Daoy (cell line): Measurements from ENCODE around the gene ASPHD1. TPM values are rescaled to one million over a fixed set of nuclear protein-coding genes. Genes with fewer than 3 reads are reported as not detected.

Experiments
- DNase-seq: peaks from one replicate; pipeline ENCODE4 v3.0.0-alpha.2; 2015; ENCODE audit warnings: low read depth
- total RNA-seq: library from RNA; depleted of rRNA; stranded (reverse); fragments of >200 nt; shearing (Covaris generic); gene quantifications from 2 replicates; pipeline ENCODE4 v1.2.3, GENCODE V29; 2014; rRNA removed

Gene ASPHD1
- total RNA-seq, 1 experiment from 2014 or later = 2.2 TPM

- peak; percentile 96 for DNase-seq
Measured at GRCh38 chr16:29943846-29944799, 43.8 kb downstream of the ASPHD1 start.

- no peak for DNase-seq
Measured at GRCh38 chr16:29947897-29948296, 47.6 kb downstream of the ASPHD1 start.

GRCh38 chr16:29950806-29951461, 50.6 kb downstream of the ASPHD1 start:
- no peak for DNase-seq

- no peak for DNase-seq
Measured at GRCh38 chr16:29951625-29952365, 51.5 kb downstream of the ASPHD1 start.

Other genes with a start within 250 kb of the ASPHD1 start
- gene SPN, start 237.2 kb upstream of the ASPHD1 start, total RNA-seq = 0.40 and 0.89 TPM in 2 replicates
- 0.11 TPM in 1 of 2 replicates, not detected in the other for gene QPRT, start 221.3 kb upstream of the ASPHD1 start, total RNA-seq
- gene C16orf54, start 154.5 kb upstream of the ASPHD1 start, total RNA-seq = 0.11 TPM in 1 of 2 replicates, not detected in the other
- gene ZG16, start 122.2 kb upstream of the ASPHD1 start, total RNA-seq = not detected in 2 replicates
- 104 and 111 TPM in 2 replicates for gene KIF22, start 109.7 kb upstream of the ASPHD1 start, total RNA-seq
- 120 and 132 TPM in 2 replicates for gene MAZ, start 94.0 kb upstream of the ASPHD1 start, total RNA-seq
- 0.29 TPM in 1 of 2 replicates, not detected in the other for gene PRRT2, start 88.3 kb upstream of the ASPHD1 start, total RNA-seq
- 50.0 and 78.6 TPM in 2 replicates for gene PAGR1, start 84.3 kb upstream of the ASPHD1 start, total RNA-seq
- gene MVP, start 80.0 kb upstream of the ASPHD1 start, total RNA-seq = 60.5 and 71.4 TPM in 2 replicates
- 33.5 and 46.1 TPM in 2 replicates for gene CDIPT, start 37.3 kb upstream of the ASPHD1 start, total RNA-seq
- 2.6 and 27.0 TPM in 2 replicates for gene SEZ6L2, start 938 bp upstream of the ASPHD1 start, total RNA-seq
- gene KCTD13, start 25.7 kb downstream of the ASPHD1 start, total RNA-seq = 9.0 and 24.2 TPM in 2 replicates
- gene TMEM219, start 61.6 kb downstream of the ASPHD1 start, total RNA-seq = 39.8 and 41.9 TPM in 2 replicates
- 25.2 and 26.5 TPM in 2 replicates for gene TAOK2, start 73.4 kb downstream of the ASPHD1 start, total RNA-seq
- gene HIRIP3, start 95.1 kb downstream of the ASPHD1 start, total RNA-seq = 8.8 and 14.0 TPM in 2 replicates
- gene INO80E, start 95.8 kb downstream of the ASPHD1 start, total RNA-seq = 70.8 and 136 TPM in 2 replicates
- gene DOC2A, start 110.5 kb downstream of the ASPHD1 start, total RNA-seq = 0.18 TPM in 1 of 2 replicates, not detected in the other
- gene C16orf92, start 122.7 kb downstream of the ASPHD1 start, total RNA-seq = not detected in 2 replicates
- not detected in 2 replicates for gene TLCD3B, start 130.8 kb downstream of the ASPHD1 start, total RNA-seq
- 781 and 887 TPM in 2 replicates for gene ALDOA, start 165.3 kb downstream of the ASPHD1 start, total RNA-seq
- gene PPP4C, start 175.5 kb downstream of the ASPHD1 start, total RNA-seq = 81.4 and 113 TPM in 2 replicates
- not detected in 2 replicates for gene TBX6, start 191.4 kb downstream of the ASPHD1 start, total RNA-seq
- gene YPEL3, start 195.7 kb downstream of the ASPHD1 start, total RNA-seq = 0.21 and 1.0 TPM in 2 replicates
- 0.57 and 0.77 TPM in 2 replicates for gene GDPD3, start 213.0 kb downstream of the ASPHD1 start, total RNA-seq
- gene MAPK3, start 222.7 kb downstream of the ASPHD1 start, total RNA-seq = 7.6 and 11.3 TPM in 2 replicates